Measurements from ENCODE around the gene FSCN2. TPM values are rescaled to one million over a fixed set of nuclear protein-coding genes. Genes with fewer than 3 reads are reported as not detected.

The FSCN2 gene
- total RNA-seq, 4 donors from 2014 or later = 1.1 to 2.3 (median 1.8) TPM; not detected in 1

GRCh38 chr17:81491181-81491581 lies 37.0 kb upstream of the FSCN2 start:
- no peak for DNase-seq
- Histone ChIP-seq H3K27me3 (peaks cover 0 to 34% (median 0%) of the 10 kb centered on the region in 4 donors), H3K36me3 (no peaks in the 10 kb centered on the region), H3K9me3 (no peaks in the 10 kb centered on the region), H3K27ac (no peak overlapping the region), H3K4me3 (no peak overlapping the region), H3K4me1 (peaks cover 8 to 24% (median 11%) of the 10 kb centered on the region in 3 donors)
- intact Hi-C loops (cut with DNase I) = no loop called here
- TF ChIP-seq POLR2A (IDR thresholded peaks at IDR 0.05) = no peak
- TF ChIP-seq CTCF (IDR thresholded peaks at IDR 0.05) = no peak
- 31 to 33% methylated on average over 4 to 5 of the region's 5 CpGs for WGBS, 2 donors

GRCh38 chr17:81491761-81492160 lies 36.4 kb upstream of the FSCN2 start:
- no peak for TF ChIP-seq CTCF (IDR thresholded peaks at IDR 0.05)
- 10% methylated on average over 3 of the region's 5 CpGs; no CpG with 5 or more reads in 1 of the 2 donors for WGBS, 2 donors
- DNase-seq = no peak

GRCh38 chr17:81492202-81492601 lies 36.0 kb upstream of the FSCN2 start:
- no peak for DNase-seq
- Histone ChIP-seq H3K9me3 (no peaks in the 10 kb centered on the region), H3K27ac (no peak overlapping the region), H3K27me3 (peaks cover 0 to 34% (median 0%) of the 10 kb centered on the region in 4 donors), H3K4me1 (peaks cover 8 to 21% (median 11%) of the 10 kb centered on the region in 3 donors), H3K36me3 (no peaks in the 10 kb centered on the region), H3K4me3 (no peak overlapping the region)
- WGBS, 2 donors = 59 to 72% methylated on average over 11 to 16 of the region's 18 CpGs
- TF ChIP-seq POLR2A (IDR thresholded peaks at IDR 0.05) (no peak), CTCF (IDR thresholded peaks at IDR 0.05) (no peak)
- intact Hi-C loops (cut with DNase I) = no loop called here

More at GRCh38 chr17:81491761-81492160, 36.4 kb upstream of the FSCN2 start:
- H3K36me3 ChIP-seq = no peaks in the 10 kb centered on the region
- H3K27me3 ChIP-seq = peaks cover 0 to 34% (median 0%) of the 10 kb centered on the region in 4 donors
- H3K4me3 ChIP-seq = no peak overlapping the region
- no peaks in the 10 kb centered on the region for H3K9me3 ChIP-seq
- intact Hi-C loops (cut with DNase I) = no loop called here
- peaks cover 8 to 24% (median 11%) of the 10 kb centered on the region in 3 donors for H3K4me1 ChIP-seq
- no peak overlapping the region for H3K27ac ChIP-seq

- no peaks in the 10 kb centered on the region for H3K36me3 ChIP-seq
- intact Hi-C loops (cut with DNase I) = no loop called here
- peaks cover 5 to 16% (median 6%) of the 10 kb centered on the region in 3 donors for H3K4me1 ChIP-seq
- H3K27me3 ChIP-seq = peaks cover 0 to 34% (median 0%) of the 10 kb centered on the region in 4 donors
- no peaks in the 10 kb centered on the region for H3K9me3 ChIP-seq
- H3K4me3 ChIP-seq = no peak overlapping the region
- whole genome bisulfite sequencing, 2 donors = 84% methylated on average over 9 of the region's 9 CpGs
- TF ChIP-seq CTCF (IDR thresholded peaks at IDR 0.05) (no peak), POLR2A (IDR thresholded peaks at IDR 0.05) (no peak)
- DNase-seq = no peak
- H3K27ac ChIP-seq = no peak overlapping the region
Observed at GRCh38 chr17:81492706-81493105, 35.5 kb upstream of the FSCN2 start.

- DNase-seq = no peak
- H3K36me3 ChIP-seq = no peaks in the 10 kb centered on the region
- TF ChIP-seq CTCF (IDR thresholded peaks at IDR 0.05) (no peak), POLR2A (IDR thresholded peaks at IDR 0.05) (no peak)
- no peak overlapping the region for H3K4me3 ChIP-seq
- peaks cover 0 to 32% (median 0%) of the 10 kb centered on the region in 4 donors for H3K27me3 ChIP-seq
- intact Hi-C loops (cut with DNase I) = no loop called here
- no peak overlapping the region for H3K27ac ChIP-seq
- H3K4me1 ChIP-seq = peaks cover 0 to 9% (median 2%) of the 10 kb centered on the region in 3 donors
- 0 to 72% methylated on average over 1 to 4 of the region's 16 CpGs for WGBS, 2 donors
- H3K9me3 ChIP-seq = no peaks in the 10 kb centered on the region
Observed at GRCh38 chr17:81493198-81494038, 34.8 kb upstream of the FSCN2 start.

Data from esophagus squamous epithelium (tissue), 5 donors.